K562 (cell line): ENCODE results near the gene EML3. TPM values are rescaled to one million over a fixed set of nuclear protein-coding genes. Genes with fewer than 3 reads are reported as not detected.
A peak's percentile ranks its signal among the peaks of the same experiment; 100 is the strongest.

Source experiments
- ATF3 ChIP-seq, 2 experiments: fragments of 450-650 bp in 1 of 2; sonication (generic) in 1 of 2; formaldehyde crosslinking in 1 of 2; IDR thresholded peaks in 1 of 2; conservative IDR thresholded peaks in 1 of 2; 2 replicates each; pipeline versions ENCODE4 v1.6.1 to v1.8.1; 2016 to 2023; ENCODE audit warnings: mild to moderate bottlenecking in 2 of 2, moderate library complexity in 2 of 2, inconsistent platforms in 1 of 2, missing genetic modification reagents in 1 of 2
- CGGBP1 ChIP-seq: fragments of 250-450 bp; sonication (Bioruptor Pico); IDR thresholded peaks from 2 replicates; pipeline ENCODE4 v1.9.0; 2021; ENCODE audit warnings: mild to moderate bottlenecking
- MITF ChIP-seq: IDR thresholded peaks from 2 replicates; pipeline ENCODE4 v1.6.1; 2014; ENCODE audit warnings: antibody characterized with exemption
- NR3C1 ChIP-seq: sonication (generic); formaldehyde crosslinking; IDR thresholded peaks from 2 replicates; pipeline ENCODE4 v1.8.1; 2022; ENCODE audit warnings: missing genetic modification reagents
- NUFIP1 ChIP-seq: fragments of 450-650 bp; IDR thresholded peaks from 2 replicates; pipeline ENCODE4 v1.6.1; 2018; ENCODE audit not compliant: partially characterized antibody
- SETDB1 ChIP-seq: IDR thresholded peaks from one replicate; pipeline ENCODE4 v1.6.1; 2012; ENCODE audit warnings: low read length, control low read depth, inconsistent platforms
- SMAD2 ChIP-seq: fragments of 150-350 bp; IDR thresholded peaks from 2 replicates; pipeline ENCODE4 v1.6.1; 2014; ENCODE audit warnings: low read depth, mild to moderate bottlenecking, low read length
- SMARCE1 ChIP-seq: fragments of 450-650 bp; IDR thresholded peaks from 2 replicates; pipeline ENCODE4 v1.7.1; 2016; ENCODE audit warnings: mild to moderate bottlenecking
- SOX6 ChIP-seq: fragments of 450-650 bp; IDR thresholded peaks from 2 replicates; pipeline ENCODE4 v1.6.1; 2014; ENCODE audit warnings: mild to moderate bottlenecking
- TAF1 ChIP-seq: IDR thresholded peaks from 2 replicates; pipeline ENCODE4 v1.6.1; 2011; ENCODE audit warnings: mild to moderate bottlenecking, low read length, moderate library complexity; ENCODE audit not compliant: insufficient read depth, control insufficient read depth, severe bottlenecking; ENCODE audit errors: extremely low read depth
- TEAD4 ChIP-seq, 2 experiments: sonication (generic) in 1 of 2; formaldehyde crosslinking in 1 of 2; IDR thresholded peaks; 2 replicates each; pipeline versions ENCODE4 v1.6.1 to v1.8.0; 2012 to 2022; ENCODE audit warnings: borderline replicate concordance in 1 of 2, inconsistent platforms in 1 of 2, low read length in 1 of 2, mild to moderate bottlenecking in 1 of 2, missing genetic modification reagents in 1 of 2
- THRB ChIP-seq: fragments of 450-650 bp; formaldehyde crosslinking; conservative IDR thresholded peaks from 2 replicates; pipeline ENCODE4 v1.4.0; 2022; ENCODE audit warnings: mild to moderate bottlenecking, missing genetic modification characterization
- ZFP1 ChIP-seq: fragments of 450-650 bp; formaldehyde crosslinking; IDR thresholded peaks from 2 replicates; pipeline ENCODE4 v1.4.0; 2020; ENCODE audit warnings: mild to moderate bottlenecking, mixed read lengths
- ZMIZ1 ChIP-seq, 2 experiments: fragments of 150-350 bp in 1 of 2; IDR thresholded peaks; 2 replicates each; pipeline ENCODE4 v1.6.1; 2012 to 2016; ENCODE audit warnings: low read depth in 2 of 2, low read length in 2 of 2, mild to moderate bottlenecking in 1 of 2, moderate library complexity in 1 of 2
- ZNF134 ChIP-seq: fragments of 250-450 bp; sonication (Bioruptor Pico); conservative IDR thresholded peaks from 2 replicates; pipeline ENCODE4 v1.4.0; 2020
- ZNF280B ChIP-seq: fragments of 250-450 bp; sonication (Bioruptor Pico); IDR thresholded peaks from 2 replicates; pipeline ENCODE4 v1.5.1; 2021; ENCODE audit warnings: mild to moderate bottlenecking
- ZNF717 ChIP-seq: fragments of 250-450 bp; sonication (Bioruptor Pico); IDR thresholded peaks from 2 replicates; pipeline ENCODE4 v1.5.0; 2021
- polyA plus RNA-seq, 8 experiments: library from polyadenylated mRNA; depleted of rRNA in 4 of 8; stranded (reverse) in 5 of 8; unstranded in 3 of 8; fragments of >200 nt; fragmentation: Nextera tagmentation in 2 of 8; fragmentation: Illumina TruSeq in 1 of 8; extraction: Ambion mirVana in 2 of 8; extraction: Trizol in 1 of 8; gene quantifications; 2 replicates each; pipeline versions ENCODE4 v1.2.1 to v1.2.3, GENCODE V29; 2011 to 2014; ENCODE audit warnings: inconsistent platforms in 1 of 8, missing spikeins in 1 of 8
- total RNA-seq, 7 experiments: library from RNA; depleted of rRNA in 6 of 7; stranded (reverse); fragments of >200 nt in 6 of 7; fragmentation: Illumina TruSeq in 2 of 7; extraction: Trizol in 2 of 7; gene quantifications; 2 replicates each; pipeline versions ENCODE4 v1.2.1 to v1.2.3, GENCODE V29; 2011 to 2021; ENCODE audit warnings: low replicate concordance in 1 of 7

Gene EML3
- total and polyA plus RNA-seq, 9 of the 15 experiments (the other 6 are each of a cell fraction or from before 2014, with no cell fraction given): 0.32 to 90.5 (median 26.4) TPM

- TF ChIP-seq THRB (CRISPR knock-in tag) (no peak), ZNF280B (CRISPR knock-in tag) (no peak), NR3C1 (CRISPR knock-in tag) (no peak; the same call in 1 of the 2 replicates), SMAD2 (no peak), SOX6 (no peak), ZFP1 (no peak), ZMIZ1 (IDR thresholded peaks at IDR 0.05; ENCODE audit: low read depth in 2 of 2, low read length in 2 of 2) (no peak), ZNF717 (CRISPR knock-in tag) (no peak), MITF (no peak), SMARCE1 (no peak), TAF1 (peak; percentile 45), ATF3 (IDR thresholded peaks at IDR 0.05) (no peak), ATF3 (CRISPR knock-in tag; conservative IDR thresholded peaks at IDR 0.05) (no peak), TEAD4 (IDR thresholded peaks at IDR 0.05; ENCODE audit: low read length) (0 out of 2 replicates have a peak, but pooled peaks have one; percentile 1), TEAD4 (CRISPR knock-in tag; IDR thresholded peaks at IDR 0.05; ENCODE audit: borderline replicate concordance) (no peak), ZNF134 (CRISPR knock-in tag) (no peak), SETDB1 (no peak), NUFIP1 (no peak), CGGBP1 (CRISPR knock-in tag) (no peak)
These were observed at the start of gene EML3, which contains the start of gene ROM1 (continued) for GRCh38 chr11:62612366-62613290.
